Hair follicle dermal papilla cell (primary cell): ENCODE results near the gene ZMYND12. TPM values are rescaled to one million over a fixed set of nuclear protein-coding genes. Genes with fewer than 3 reads are reported as not detected.

Experiments
- small RNA-seq: library from RNA; depleted of rRNA; stranded (forward); fragments of <200 nt; gene quantifications from one replicate; pipeline ENCODE3, GENCODE V24; 2012
- total RNA-seq: library from RNA; depleted of rRNA; stranded (reverse); fragments of >200 nt; gene quantifications from 2 replicates; pipeline ENCODE4 v1.2.3, GENCODE V29; 2012

The ZMYND12 gene
- total RNA-seq: 0.65 and 1.3 TPM in 2 replicates

DNA sequence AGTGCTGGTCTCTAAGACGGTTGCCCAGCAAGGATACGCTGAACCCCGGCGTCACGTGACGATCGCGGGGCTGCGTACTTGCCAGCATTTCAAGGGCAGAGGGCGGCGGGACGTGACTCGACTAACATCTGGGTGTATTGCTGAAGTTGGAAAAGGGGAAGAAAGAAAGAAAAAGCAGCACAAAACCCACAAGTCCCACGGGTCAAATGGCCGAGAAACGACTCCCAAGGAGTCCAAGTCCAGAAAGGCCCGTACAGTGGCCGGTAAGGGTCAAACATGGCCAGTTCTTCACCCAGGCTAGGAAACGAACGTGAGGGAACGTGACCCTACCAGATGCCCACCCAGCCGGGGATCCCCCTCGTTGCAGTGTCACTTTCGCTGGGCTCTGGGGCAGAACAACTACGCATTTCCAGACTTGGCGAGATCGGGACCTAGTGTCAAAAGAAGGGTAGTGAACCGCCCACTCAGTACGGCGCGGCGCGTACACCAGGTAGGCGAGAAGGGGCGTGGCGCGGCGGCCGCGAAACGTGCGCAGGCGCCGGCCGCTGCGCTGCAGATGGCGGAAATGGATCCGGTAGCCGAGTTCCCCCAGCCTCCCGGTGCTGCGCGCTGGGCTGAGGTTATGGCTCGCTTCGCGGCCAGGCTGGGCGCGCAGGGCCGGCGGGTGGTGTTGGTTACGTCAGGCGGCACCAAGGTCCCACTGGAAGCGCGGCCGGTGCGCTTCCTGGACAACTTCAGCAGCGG, at the start of gene ZMYND12, which contains the start of gene PPCS:
Gene ZMYND12, minus strand, starts transcription at position 13 of the 744 bp plus-strand sequence. CDS start 25 bp downstream, outside the sequence.
Gene PPCS, plus strand, starts transcription at position 534 of the 744 bp plus-strand sequence. Its CDS starts 23 bp downstream, at position 557.

GRCh38 chr1:42462828-42463763, 7.3 kb upstream of the ZMYND12 start, which contains the start of gene CCDC30:
Gene CCDC30, plus strand, starts transcription at chr1:42463286. Its CDS starts 17,266 bp downstream, at chr1:42480552.

GRCh38 chr1:42380586-42381279, 75.1 kb downstream of the ZMYND12 start, which contains the start of gene RIMKLA:
Gene RIMKLA, plus strand, starts transcription at chr1:42380792. Its CDS starts 143 bp downstream, at chr1:42380935.

Small RNA genes lying within 50 kb of the gene (small RNA-seq; reads per million reads assigned to genes)
- not detected for gene TMSB4XP1

Other genes starting within 250 kb of the ZMYND12 start
- 40.6 and 40.8 TPM in 2 replicates for gene FOXJ3, start 120.8 kb downstream of the ZMYND12 start, total RNA-seq
- not detected in 2 replicates for gene RIMKLA, start 75.2 kb downstream of the ZMYND12 start, total RNA-seq
- 49.9 and 52.6 TPM in 2 replicates for gene PPCS, start 521 bp upstream of the ZMYND12 start, total RNA-seq
- 1.3 and 1.6 TPM in 2 replicates for gene CCDC30, start 7.3 kb upstream of the ZMYND12 start, total RNA-seq
- 6.2 and 9.6 TPM in 2 replicates for gene PPIH, start 202.4 kb upstream of the ZMYND12 start, total RNA-seq
- 410 and 555 TPM in 2 replicates for gene YBX1, start 226.4 kb upstream of the ZMYND12 start, total RNA-seq